GM12878 (cell line): Measurements from ENCODE around the gene NAALADL2. TPM values are rescaled to one million over a fixed set of nuclear protein-coding genes. Genes with fewer than 3 reads are reported as not detected.

Experiments used
- ATAC-seq: fragments of 200-7000 bp; cut with Tn5 transposase; 3 replicates; pipeline ENCODE4 v1.9.1; 2020; ENCODE audit warnings: mild to moderate bottlenecking, moderate library complexity
- BruUV-seq: library from RNA; stranded (reverse); fragments of 400-500 nt; replicated peaks from 2 replicates; lab custom pipeline; 2021; lab: Mats Ljungman, UMichigan
- CTCF ChIA-PET: fragments of 300-600 bp; sonication (Branson Sonifier 250); formaldehyde crosslinking; extraction: SDS; loops from one replicate; lab custom pipeline; 2021; ENCODE audit warnings: inconsistent platforms; lab: Yijun Ruan, JAX
- POLR2A ChIA-PET: fragments of 350-600 bp; formaldehyde crosslinking; extraction: SDS; loops from one replicate; lab custom pipeline; 2021; ENCODE audit warnings: inconsistent platforms; lab: Charles Lee
- RAD21 ChIA-PET: fragments of 300-600 bp; sonication (Branson Sonifier 250); formaldehyde crosslinking; loops from one replicate; lab custom pipeline; 2023; ENCODE audit warnings: antibody characterized with exemption; ENCODE audit not compliant: unreplicated experiment; lab: Charles Lee
- SMC1A ChIA-PET: fragments of 300-600 bp; sonication (Branson Sonifier 250); formaldehyde crosslinking; loops from one replicate; lab custom pipeline; 2023; ENCODE audit not compliant: unreplicated experiment, uncharacterized antibody; lab: Charles Lee
- DNase-seq: peaks from one replicate; pipeline ENCODE4 v3.0.0-alpha.2; 2011; ENCODE audit warnings: low read depth, low spot score
- FAIRE-seq: peaks from 3 replicates; lab custom pipeline; 2011; peaks lifted over from hg19 to GRCh38; lab: Jason Lieb, UNC
- H2AFZ ChIP-seq: 2 replicates; pipeline ENCODE4 v1.6.0; 2011; ENCODE audit warnings: low read depth, low read length, control low read depth; ENCODE audit not compliant: control insufficient read depth
- H3K27ac ChIP-seq: 2 replicates; pipeline ENCODE4 v1.5.1; 2011; ENCODE audit warnings: control low read depth; ENCODE audit not compliant: control insufficient read depth, insufficient read depth
- H3K27me3 ChIP-seq, 2 experiments: replicated peaks in 1 of 2; 2 replicates each; pipeline versions ENCODE4 v1.6.0 to v1.6.1; 2011; ENCODE audit warnings: low read length in 1 of 2; ENCODE audit not compliant: control insufficient read depth in 2 of 2, insufficient read depth in 2 of 2
- H3K36me3 ChIP-seq, 2 experiments: 2 replicates each; pipeline ENCODE4 v1.5.1; 2011; ENCODE audit warnings: low read length in 1 of 2; ENCODE audit not compliant: control insufficient read depth in 2 of 2, insufficient read depth in 2 of 2
- H3K4me1 ChIP-seq: 2 replicates; pipeline ENCODE4 v1.6.1; 2011; ENCODE audit warnings: mild to moderate bottlenecking, low read length, moderate library complexity, mixed read lengths; ENCODE audit not compliant: control insufficient read depth, insufficient read depth
- H3K4me2 ChIP-seq: 2 replicates; pipeline ENCODE4 v1.6.0; 2011; ENCODE audit warnings: control low read depth; ENCODE audit not compliant: control insufficient read depth, insufficient read depth
- H3K4me3 ChIP-seq: fragments of 200-600 bp; sonication (generic); 2 replicates; pipeline ENCODE4 v1.5.1; 2016
- H3K79me2 ChIP-seq: 2 replicates; pipeline ENCODE4 v1.6.0; 2011; ENCODE audit warnings: low read length; ENCODE audit not compliant: control insufficient read depth, insufficient read depth
- H3K9ac ChIP-seq: 2 replicates; pipeline ENCODE4 v1.8.0; 2011; ENCODE audit warnings: low read length, control low read depth, mixed read lengths; ENCODE audit not compliant: control insufficient read depth, insufficient read depth
- H3K9me3 ChIP-seq: replicated peaks from 3 replicates; pipeline ENCODE4 v1.5.1; 2011; ENCODE audit warnings: mild to moderate bottlenecking, low read length; ENCODE audit not compliant: control insufficient read depth, insufficient read depth
- H4K20me1 ChIP-seq: 2 replicates; pipeline ENCODE4 v1.6.0; 2011; ENCODE audit not compliant: control insufficient read depth, insufficient read depth
- DPF2 ChIP-seq: fragments of 450-650 bp; IDR thresholded peaks from 2 replicates; pipeline ENCODE4 v1.6.1; 2017; ENCODE audit warnings: mild to moderate bottlenecking
- GATAD2B ChIP-seq: fragments of 450-650 bp; conservative IDR thresholded peaks from 2 replicates; pipeline ENCODE4 v1.6.1; 2017; ENCODE audit warnings: low read depth, mild to moderate bottlenecking, moderate library complexity
- NFXL1 ChIP-seq: fragments of 450-650 bp; IDR thresholded peaks from 2 replicates; pipeline ENCODE4 v1.6.1; 2017; ENCODE audit warnings: antibody characterized with exemption, mild to moderate bottlenecking, borderline replicate concordance
- POLR2AphosphoS5 ChIP-seq: IDR thresholded peaks from 2 replicates; pipeline ENCODE4 v1.6.1; 2011; ENCODE audit warnings: mild to moderate bottlenecking, low read length, inconsistent platforms
- WGBS: methylation state at CpG from one replicate; pipeline ENCODE4 v1.1.6; 2016; ENCODE audit warnings: low lambda C conversion rate; ENCODE audit not compliant: insufficient replicate concordance, insufficient coverage; ENCODE audit errors: missing lambda C conversion rate; 5-methylcytosine and 5-hydroxymethylcytosine counted together
- in situ Hi-C: fragments of 300-500 bp; cut with MboI; formaldehyde crosslinking; loops from 9 replicates; pipeline ENCODE4 v1.14.3; 2018; ENCODE audit warnings: mixed read lengths
- intact Hi-C: fragments of 100-400 bp; cut with micrococcal nuclease; formaldehyde crosslinking; loops from one replicate; pipeline ENCODE4 v1.14.2; 2022; ENCODE audit not compliant: unreplicated experiment
- polyA plus RNA-seq, 11 experiments: library from polyadenylated mRNA; depleted of rRNA in 4 of 11; unstranded in 6 of 11; stranded (reverse) in 5 of 11; fragments of >200 nt; fragmentation: Nextera tagmentation in 4 of 11; fragmentation: Illumina TruSeq in 1 of 11; extraction: Ambion mirVana in 4 of 11; extraction: Trizol in 1 of 11; gene quantifications; 1 replicate in 1 of 11; 2 replicates in 10 of 11; pipeline versions ENCODE4 v1.2.1 to v1.2.3, GENCODE V29; 2011 to 2016; ENCODE audit warnings: inconsistent platforms in 2 of 11, missing spikeins in 2 of 11, low read depth in 1 of 11
- total RNA-seq, 4 experiments: library from RNA; depleted of rRNA in 3 of 4; stranded (reverse); fragments of >200 nt in 3 of 4; fragmentation: Illumina TruSeq in 1 of 4; extraction: Trizol in 1 of 4; gene quantifications; 2 replicates each; pipeline versions ENCODE4 v1.2.1 to v1.2.3, GENCODE V29; 2013 to 2021
- TF ChIP-seq, protein P1 (sequence below): fragments of 450-650 bp; formaldehyde crosslinking; IDR thresholded peaks from 2 replicates; pipeline ENCODE4 v1.5.0; 2022; ENCODE audit warnings: mild to moderate bottlenecking, missing genetic modification characterization

The NAALADL2 gene
- total and polyA plus RNA-seq, 10 of the 15 experiments (the other 5 are each of a cell fraction or from before 2014, with no cell fraction given), result 0.06 to 10.8 (median 0.46) TPM

DNA sequence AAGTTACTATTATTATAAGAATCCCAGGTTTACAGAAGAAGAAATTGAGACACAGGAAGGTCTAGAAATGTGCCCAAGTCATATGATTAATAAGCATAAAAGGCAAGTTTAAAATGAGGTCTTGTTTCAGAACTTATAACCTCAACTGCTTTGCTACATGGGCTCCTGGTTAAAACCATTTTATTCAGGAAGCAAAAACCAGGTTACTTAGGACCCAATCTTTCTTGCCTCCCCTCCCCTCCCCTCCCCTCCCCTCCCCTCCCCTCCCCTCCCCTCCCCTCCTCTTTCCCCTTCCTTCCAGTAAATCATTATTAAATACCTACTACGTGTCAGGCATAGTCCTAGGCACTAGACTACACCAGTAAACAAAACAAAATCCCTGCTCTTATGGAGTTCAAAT, 93.9 kb downstream of the NAALADL2 start:
- ChIA-PET CTCF (no interaction called here), POLR2A (no interaction called here), SMC1A (no interaction called here), RAD21 (interaction anchor here (0.7 kb wide), 1 partner anchor 74 kb away, joined by 3 read pairs; no protein-coding TSS in a partner anchor)
- TF ChIP-seq DPF2 (no peak), NFXL1 (no peak), GATAD2B (no peak), POLR2AphosphoS5 (no peak)
- TF ChIP-seq, protein P1, sequence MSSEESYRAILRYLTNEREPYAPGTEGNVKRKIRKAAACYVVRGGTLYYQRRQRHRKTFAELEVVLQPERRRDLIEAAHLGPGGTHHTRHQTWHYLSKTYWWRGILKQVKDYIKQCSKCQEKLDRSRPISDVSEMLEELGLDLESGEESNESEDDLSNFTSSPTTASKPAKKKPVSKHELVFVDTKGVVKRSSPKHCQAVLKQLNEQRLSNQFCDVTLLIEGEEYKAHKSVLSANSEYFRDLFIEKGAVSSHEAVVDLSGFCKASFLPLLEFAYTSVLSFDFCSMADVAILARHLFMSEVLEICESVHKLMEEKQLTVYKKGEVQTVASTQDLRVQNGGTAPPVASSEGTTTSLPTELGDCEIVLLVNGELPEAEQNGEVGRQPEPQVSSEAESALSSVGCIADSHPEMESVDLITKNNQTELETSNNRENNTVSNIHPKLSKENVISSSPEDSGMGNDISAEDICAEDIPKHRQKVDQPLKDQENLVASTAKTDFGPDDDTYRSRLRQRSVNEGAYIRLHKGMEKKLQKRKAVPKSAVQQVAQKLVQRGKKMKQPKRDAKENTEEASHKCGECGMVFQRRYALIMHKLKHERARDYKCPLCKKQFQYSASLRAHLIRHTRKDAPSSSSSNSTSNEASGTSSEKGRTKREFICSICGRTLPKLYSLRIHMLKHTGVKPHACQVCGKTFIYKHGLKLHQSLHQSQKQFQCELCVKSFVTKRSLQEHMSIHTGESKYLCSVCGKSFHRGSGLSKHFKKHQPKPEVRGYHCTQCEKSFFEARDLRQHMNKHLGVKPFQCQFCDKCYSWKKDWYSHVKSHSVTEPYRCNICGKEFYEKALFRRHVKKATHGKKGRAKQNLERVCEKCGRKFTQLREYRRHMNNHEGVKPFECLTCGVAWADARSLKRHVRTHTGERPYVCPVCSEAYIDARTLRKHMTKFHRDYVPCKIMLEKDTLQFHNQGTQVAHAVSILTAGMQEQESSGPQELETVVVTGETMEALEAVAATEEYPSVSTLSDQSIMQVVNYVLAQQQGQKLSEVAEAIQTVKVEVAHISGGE (CRISPR knock-in tag), result no peak
- Histone ChIP-seq H2AFZ (no peak overlapping the region), H4K20me1 (no peaks in the 10 kb centered on the region), H3K9ac (no peak overlapping the region), H3K4me2 (no peak overlapping the region), H3K27me3 (no peaks in the 10 kb centered on the region), H3K79me2 (no peaks in the 10 kb centered on the region), H3K4me3 (no peak overlapping the region), H3K4me1 (no peaks in the 10 kb centered on the region), H3K27ac (no peak overlapping the region), H3K9me3 (no peaks in the 10 kb centered on the region), H3K36me3 (no peaks in the 10 kb centered on the region)
- 0% methylated on average over 1 of the region's 1 CpG for WGBS
- no peak for FAIRE-seq
- no peak for ATAC-seq
- no TSS peak for BruUV-seq
- intact Hi-C loops, result no loop called here
- no peak for DNase-seq
- in situ Hi-C loops, result no loop called here
